MCF 10A (cell line): Measurements from ENCODE around the gene TARS1. TPM values are rescaled to one million over a fixed set of nuclear protein-coding genes. Genes with fewer than 3 reads are reported as not detected.

Experiments used
- BruUV-seq: library from RNA; stranded (reverse); fragments of 400-500 nt; replicated peaks from 2 replicates; lab custom pipeline; 2021; lab: Mats Ljungman, UMichigan
- CTCF ChIA-PET: fragments of 300-600 bp; sonication (Branson Sonifier 250); formaldehyde crosslinking; extraction: SDS; loops from one replicate; lab custom pipeline; 2021; ENCODE audit warnings: antibody characterized with exemption, inconsistent platforms; lab: Yijun Ruan, JAX
- POLR2A ChIA-PET: fragments of 300-600, 350-650 bp; sonication (Branson Sonifier 250); formaldehyde crosslinking; extraction: SDS; loops from one replicate; lab custom pipeline; 2020; ENCODE audit warnings: antibody characterized with exemption, inconsistent platforms; lab: Yijun Ruan, JAX
- DNase-seq: peaks from one replicate; pipeline ENCODE4 v3.0.0-alpha.2; 2018; ENCODE audit not compliant: unreplicated experiment
- H3K27ac Mint-ChIP-seq: one replicate; pipeline ENCODE4 v1.8.0; 2022; ENCODE audit warnings: mild to moderate bottlenecking, low read depth, mixed read lengths; ENCODE audit not compliant: unreplicated experiment
- H3K27me3 Mint-ChIP-seq: one replicate; pipeline ENCODE4 v1.8.0; 2022; ENCODE audit warnings: mixed read lengths; ENCODE audit not compliant: insufficient read depth, unreplicated experiment
- H3K36me3 Mint-ChIP-seq: one replicate; pipeline ENCODE4 v1.8.0; 2022; ENCODE audit warnings: mild to moderate bottlenecking, moderate library complexity, mixed read lengths; ENCODE audit not compliant: insufficient read depth, unreplicated experiment
- H3K4me1 Mint-ChIP-seq: one replicate; pipeline ENCODE4 v1.8.0; 2022; ENCODE audit warnings: mixed read lengths; ENCODE audit not compliant: insufficient read depth, unreplicated experiment
- H3K4me3 Mint-ChIP-seq: one replicate; pipeline ENCODE4 v1.8.0; 2022; ENCODE audit warnings: mild to moderate bottlenecking, moderate library complexity, mixed read lengths; ENCODE audit not compliant: unreplicated experiment
- H3K9me3 Mint-ChIP-seq: one replicate; pipeline ENCODE4 v1.8.0; 2022; ENCODE audit warnings: mixed read lengths; ENCODE audit not compliant: unreplicated experiment
- CTCF ChIP-seq: fragments of 200-600 bp; IDR thresholded peaks from one replicate; pipeline ENCODE4 v1.8.0; 2022; ENCODE audit warnings: antibody characterized with exemption, mild to moderate bottlenecking; ENCODE audit not compliant: unreplicated experiment
- intact Hi-C: fragments of 100-400 bp; cut with micrococcal nuclease; formaldehyde crosslinking; loops from 2 replicates; pipeline ENCODE4 v1.14.1; 2022
- total RNA-seq: library from RNA; stranded (reverse); gene quantifications from 2 replicates; pipeline ENCODE4 v1.2.3, GENCODE V29; 2022

The TARS1 gene
- total RNA-seq, 1 experiment from 2014 or later, result 469 TPM

DNA sequence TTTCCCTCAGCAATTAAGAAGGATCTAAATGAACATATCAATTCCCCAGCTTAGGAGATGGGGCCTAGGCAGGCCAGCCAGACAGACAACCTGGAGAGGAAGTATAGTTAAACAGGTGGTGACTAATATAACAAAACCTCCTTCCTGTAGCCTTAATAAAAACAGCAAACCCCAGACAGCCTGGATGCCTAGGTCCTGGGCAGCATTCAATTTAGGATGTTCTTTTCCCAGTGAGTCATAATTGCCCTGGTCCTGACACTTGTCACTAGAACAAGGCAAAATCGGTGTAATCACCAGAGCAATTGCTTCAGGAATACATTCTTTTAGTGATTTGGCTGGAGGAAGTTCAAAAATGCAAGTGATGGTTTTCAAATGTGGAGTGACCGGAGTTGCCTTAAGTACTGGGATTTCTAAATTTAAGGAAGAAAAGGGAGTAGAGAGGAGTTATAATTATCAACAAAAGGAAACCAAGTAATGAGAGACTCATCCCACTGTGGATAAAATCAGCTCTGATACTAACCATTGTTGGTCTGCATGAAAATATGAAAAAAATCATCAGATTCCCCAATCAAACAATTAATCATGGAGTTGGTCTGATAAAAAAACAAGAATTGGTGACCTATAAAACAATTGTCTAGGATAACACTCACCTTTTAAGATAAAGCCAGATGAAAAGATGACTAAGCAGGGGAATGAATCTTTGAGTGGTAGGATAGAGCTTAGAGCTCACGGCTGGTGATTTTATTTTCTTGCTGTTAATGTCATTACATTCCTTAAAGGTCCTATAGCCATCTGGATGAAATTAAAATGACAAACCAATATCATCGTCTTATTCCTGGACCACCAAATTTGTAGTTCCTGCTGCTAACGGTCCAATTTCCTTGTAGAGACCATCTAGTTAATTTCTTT lies 39.0 kb upstream of the TARS1 start:
- Mint-ChIP-seq H3K27ac (peak overlapping the region; percentile 10), H3K36me3 (no peaks in the 10 kb centered on the region), H3K27me3 (no peaks in the 10 kb centered on the region), H3K4me1 (peaks cover 21% of the 10 kb centered on the region), H3K9me3 (peaks cover 8% of the 10 kb centered on the region), H3K4me3 (no peak overlapping the region)
- TF ChIP-seq CTCF, result no peak
- CTCF ChIA-PET, result interaction anchor here (0.7 kb wide), 2 partner anchors 907 to 1123 kb away, joined by 4 to 5 read pairs; no protein-coding TSS in a partner anchor
- peak; percentile 75 for DNase-seq
- POLR2A ChIA-PET, result interaction anchor here (0.8 to 1.2 kb wide), 2 partner anchors 32 to 47 kb away, joined by 4 read pairs; no protein-coding TSS in a partner anchor
- intact Hi-C loops, result no loop called here
- BruUV-seq, result no TSS peak

DNA sequence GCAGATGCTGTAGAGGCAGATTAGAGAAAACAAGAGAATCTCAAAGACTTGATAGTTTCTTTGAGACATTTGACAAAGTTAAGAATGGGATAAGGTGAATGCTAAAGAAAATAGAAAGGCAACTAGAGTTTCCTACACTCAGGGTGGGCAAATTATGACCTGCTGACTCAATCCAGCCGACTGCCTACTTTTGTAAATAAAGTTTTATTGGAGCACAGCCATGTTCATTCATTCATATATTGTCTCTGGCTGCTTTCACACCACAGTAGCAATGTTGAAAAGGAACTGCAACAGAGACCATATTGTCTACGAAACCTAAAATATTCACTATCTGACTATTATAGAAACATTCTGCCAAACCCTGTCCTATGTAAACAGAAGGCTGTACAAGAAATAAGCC lies 37.6 kb upstream of the TARS1 start:
- Mint-ChIP-seq H3K4me3 (no peak overlapping the region), H3K27me3 (no peaks in the 10 kb centered on the region), H3K4me1 (peaks cover 21% of the 10 kb centered on the region), H3K9me3 (peaks cover 8% of the 10 kb centered on the region), H3K27ac (no peak overlapping the region), H3K36me3 (no peaks in the 10 kb centered on the region)
- ChIA-PET POLR2A (no interaction called here), CTCF (interaction anchor here (0.6 to 0.7 kb wide), 2 partner anchors 66 to 1767 kb away, joined by 3 read pairs; no protein-coding TSS in a partner anchor)
- TF ChIP-seq CTCF, result no peak
- intact Hi-C loops, result no loop called here
- no TSS peak for BruUV-seq
- no peak for DNase-seq

DNA sequence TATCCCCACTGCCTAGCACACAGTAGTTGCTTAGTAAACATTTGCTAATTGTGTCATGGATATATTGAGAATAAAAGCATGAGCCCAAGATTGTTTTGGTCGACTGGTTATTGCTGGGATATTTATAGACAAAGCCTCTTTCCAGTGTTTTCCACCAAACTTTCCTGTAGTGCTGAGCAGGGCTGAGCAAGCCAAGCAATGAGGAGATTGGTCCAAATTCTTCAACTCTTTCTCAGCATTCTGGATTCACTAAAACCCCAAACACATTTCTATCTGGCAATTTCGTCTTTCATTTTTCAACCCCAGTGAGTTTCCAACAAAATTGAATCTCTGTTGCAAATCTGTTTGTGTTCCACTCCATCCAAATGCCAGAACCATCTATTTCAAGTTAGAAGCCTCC lies 31.9 kb upstream of the TARS1 start:
- H3K4me1 Mint-ChIP-seq, result no peaks in the 10 kb centered on the region
- DNase-seq, result no peak
- peak overlapping the region; percentile 33 for H3K27ac Mint-ChIP-seq
- H3K27me3 Mint-ChIP-seq, result no peaks in the 10 kb centered on the region
- CTCF ChIA-PET, result interaction anchor here (0.6 to 0.8 kb wide), 2 partner anchors 93 to 700 kb away, joined by 3 read pairs; no protein-coding TSS in a partner anchor
- TF ChIP-seq CTCF, result no peak
- intact Hi-C loops, result no loop called here
- H3K36me3 Mint-ChIP-seq, result no peaks in the 10 kb centered on the region
- POLR2A ChIA-PET, result interaction anchor here (0.6 kb wide), 3 partner anchors 398 to 1516 kb away, joined by 3 to 4 read pairs (median 3); no protein-coding TSS in a partner anchor
- H3K4me3 Mint-ChIP-seq, result no peak overlapping the region
- peaks cover 8% of the 10 kb centered on the region for H3K9me3 Mint-ChIP-seq
- BruUV-seq, result no TSS peak

- no TSS peak for BruUV-seq
- no peaks in the 10 kb centered on the region for H3K36me3 Mint-ChIP-seq
- H3K27ac Mint-ChIP-seq, result no peak overlapping the region
- no peak overlapping the region for H3K4me3 Mint-ChIP-seq
- TF ChIP-seq CTCF, result no peak
- H3K27me3 Mint-ChIP-seq, result no peaks in the 10 kb centered on the region
- no peaks in the 10 kb centered on the region for H3K4me1 Mint-ChIP-seq
- ChIA-PET POLR2A (no interaction called here), CTCF (interaction anchor here (0.8 kb wide), 1 partner anchor 700 kb away, joined by 3 read pairs; no protein-coding TSS in a partner anchor)
- intact Hi-C loops, result no loop called here
- H3K9me3 Mint-ChIP-seq, result peaks cover 8% of the 10 kb centered on the region
- DNase-seq, result peak; percentile 12
Measured at GRCh38 chr5:33409435-33410170, 31.2 kb upstream of the TARS1 start.
